GM12878 (cell line): ENCODE results near the gene GGT6. TPM values are rescaled to one million over a fixed set of nuclear protein-coding genes. Genes with fewer than 3 reads are reported as not detected.

Experiments used
- ATAC-seq: fragments of 200-7000 bp; cut with Tn5 transposase; 3 replicates; pipeline ENCODE4 v1.9.1; 2020; ENCODE audit warnings: mild to moderate bottlenecking, moderate library complexity
- BruUV-seq: library from RNA; stranded (reverse); fragments of 400-500 nt; replicated peaks from 2 replicates; lab custom pipeline; 2021; lab: Mats Ljungman, UMichigan
- CTCF ChIA-PET: fragments of 300-600 bp; sonication (Branson Sonifier 250); formaldehyde crosslinking; extraction: SDS; loops from one replicate; lab custom pipeline; 2021; ENCODE audit warnings: inconsistent platforms; lab: Yijun Ruan, JAX
- POLR2A ChIA-PET: fragments of 350-600 bp; formaldehyde crosslinking; extraction: SDS; loops from one replicate; lab custom pipeline; 2021; ENCODE audit warnings: inconsistent platforms; lab: Charles Lee
- RAD21 ChIA-PET: fragments of 300-600 bp; sonication (Branson Sonifier 250); formaldehyde crosslinking; loops from one replicate; lab custom pipeline; 2023; ENCODE audit warnings: antibody characterized with exemption; ENCODE audit not compliant: unreplicated experiment; lab: Charles Lee
- SMC1A ChIA-PET: fragments of 300-600 bp; sonication (Branson Sonifier 250); formaldehyde crosslinking; loops from one replicate; lab custom pipeline; 2023; ENCODE audit not compliant: unreplicated experiment, uncharacterized antibody; lab: Charles Lee
- DNase-seq: peaks from one replicate; pipeline ENCODE4 v3.0.0-alpha.2; 2011; ENCODE audit warnings: low read depth, low spot score
- FAIRE-seq: peaks from 3 replicates; lab custom pipeline; 2011; peaks lifted over from hg19 to GRCh38; lab: Jason Lieb, UNC
- H2AFZ ChIP-seq: 2 replicates; pipeline ENCODE4 v1.6.0; 2011; ENCODE audit warnings: low read depth, low read length, control low read depth; ENCODE audit not compliant: control insufficient read depth
- H3K27ac ChIP-seq: 2 replicates; pipeline ENCODE4 v1.5.1; 2011; ENCODE audit warnings: control low read depth; ENCODE audit not compliant: control insufficient read depth, insufficient read depth
- H3K27me3 ChIP-seq, 2 experiments: replicated peaks in 1 of 2; 2 replicates each; pipeline versions ENCODE4 v1.6.0 to v1.6.1; 2011; ENCODE audit warnings: low read length in 1 of 2; ENCODE audit not compliant: control insufficient read depth in 2 of 2, insufficient read depth in 2 of 2
- H3K36me3 ChIP-seq, 2 experiments: 2 replicates each; pipeline ENCODE4 v1.5.1; 2011; ENCODE audit warnings: low read length in 1 of 2; ENCODE audit not compliant: control insufficient read depth in 2 of 2, insufficient read depth in 2 of 2
- H3K4me1 ChIP-seq: 2 replicates; pipeline ENCODE4 v1.6.1; 2011; ENCODE audit warnings: mild to moderate bottlenecking, low read length, moderate library complexity, mixed read lengths; ENCODE audit not compliant: control insufficient read depth, insufficient read depth
- H3K4me2 ChIP-seq: 2 replicates; pipeline ENCODE4 v1.6.0; 2011; ENCODE audit warnings: control low read depth; ENCODE audit not compliant: control insufficient read depth, insufficient read depth
- H3K4me3 ChIP-seq: fragments of 200-600 bp; sonication (generic); 2 replicates; pipeline ENCODE4 v1.5.1; 2016
- H3K79me2 ChIP-seq: 2 replicates; pipeline ENCODE4 v1.6.0; 2011; ENCODE audit warnings: low read length; ENCODE audit not compliant: control insufficient read depth, insufficient read depth
- H3K9ac ChIP-seq: 2 replicates; pipeline ENCODE4 v1.8.0; 2011; ENCODE audit warnings: low read length, control low read depth, mixed read lengths; ENCODE audit not compliant: control insufficient read depth, insufficient read depth
- H3K9me3 ChIP-seq: replicated peaks from 3 replicates; pipeline ENCODE4 v1.5.1; 2011; ENCODE audit warnings: mild to moderate bottlenecking, low read length; ENCODE audit not compliant: control insufficient read depth, insufficient read depth
- H4K20me1 ChIP-seq: 2 replicates; pipeline ENCODE4 v1.6.0; 2011; ENCODE audit not compliant: control insufficient read depth, insufficient read depth
- BCL11A ChIP-seq: IDR thresholded peaks from 2 replicates; pipeline ENCODE4 v1.6.1; 2011; ENCODE audit warnings: low read depth, low read length
- BRCA1 ChIP-seq: IDR thresholded peaks from 2 replicates; pipeline ENCODE4 v1.6.1; 2011; ENCODE audit warnings: low read depth, low read length, improper control_type of control experiment
- CBX5 ChIP-seq: sonication (generic); IDR thresholded peaks from 2 replicates; pipeline ENCODE4 v1.6.1; 2016; ENCODE audit warnings: low read depth, moderate library complexity, mild to moderate bottlenecking, inconsistent platforms
- CREM ChIP-seq: IDR thresholded peaks from 2 replicates; pipeline ENCODE4 v1.6.1; 2014; ENCODE audit warnings: antibody characterized with exemption, low read depth
- EZH2 ChIP-seq: IDR thresholded peaks from 2 replicates; pipeline ENCODE4 v1.6.1; 2012; ENCODE audit warnings: low read depth, mild to moderate bottlenecking, control low read depth, inconsistent platforms, low read length, borderline replicate concordance; ENCODE audit not compliant: control insufficient read depth
- IKZF1 ChIP-seq: fragments of 450-650 bp; conservative IDR thresholded peaks from 2 replicates; pipeline ENCODE4 v1.6.1; 2017; ENCODE audit warnings: antibody characterized with exemption, mild to moderate bottlenecking
- IKZF2 ChIP-seq, 2 experiments: fragments of 450-650 bp; IDR thresholded peaks; 2 replicates each; pipeline ENCODE4 v1.6.1; 2017; ENCODE audit warnings: mild to moderate bottlenecking in 2 of 2, moderate library complexity in 2 of 2
- KAT2A ChIP-seq: conservative IDR thresholded peaks from 2 replicates; pipeline ENCODE4 v1.6.1; 2011; ENCODE audit warnings: low read depth, low read length; ENCODE audit not compliant: control insufficient read depth
- LARP7 ChIP-seq: fragments of 450-650 bp; IDR thresholded peaks from 2 replicates; pipeline ENCODE4 v1.6.1; 2017; ENCODE audit warnings: mild to moderate bottlenecking
- MEF2B ChIP-seq: fragments of 450-650 bp; IDR thresholded peaks from 2 replicates; pipeline ENCODE4 v1.6.1; 2018; ENCODE audit warnings: mild to moderate bottlenecking, moderate library complexity; ENCODE audit not compliant: partially characterized antibody, poor library complexity, severe bottlenecking
- PAX5 ChIP-seq: IDR thresholded peaks from 2 replicates; pipeline ENCODE4 v1.6.1; 2011; ENCODE audit warnings: low read depth, low read length, borderline replicate concordance
- PBX3 ChIP-seq: IDR thresholded peaks from 2 replicates; pipeline ENCODE4 v1.6.1; 2011; ENCODE audit warnings: mild to moderate bottlenecking, low read depth, low read length, moderate library complexity; ENCODE audit not compliant: insufficient replicate concordance
- POLR2AphosphoS2 ChIP-seq: IDR thresholded peaks from 2 replicates; pipeline ENCODE4 v1.6.1; 2011; ENCODE audit warnings: low read depth, mild to moderate bottlenecking, low read length, improper control_type of control experiment, moderate library complexity
- SMAD5 ChIP-seq: IDR thresholded peaks from 2 replicates; pipeline ENCODE4 v1.6.1; 2016; ENCODE audit warnings: antibody characterized with exemption, low read depth
- SREBF2 ChIP-seq: IDR thresholded peaks from 2 replicates; pipeline ENCODE4 v1.6.1; 2012; ENCODE audit warnings: mild to moderate bottlenecking, low read length
- SRF ChIP-seq, 2 experiments: IDR thresholded peaks; 2 replicates each; pipeline ENCODE4 v1.6.1; 2011; ENCODE audit warnings: low read depth in 2 of 2, low read length in 2 of 2, mild to moderate bottlenecking in 1 of 2, moderate library complexity in 1 of 2
- TBL1XR1 ChIP-seq: IDR thresholded peaks from 2 replicates; pipeline ENCODE4 v1.6.1; 2012; ENCODE audit warnings: low read depth, low read length, improper control_type of control experiment
- ZBED1 ChIP-seq: IDR thresholded peaks from 2 replicates; pipeline ENCODE4 v1.6.1; 2016; ENCODE audit warnings: borderline replicate concordance
- WGBS: methylation state at CpG from one replicate; pipeline ENCODE4 v1.1.6; 2016; ENCODE audit warnings: low lambda C conversion rate; ENCODE audit not compliant: insufficient replicate concordance, insufficient coverage; ENCODE audit errors: missing lambda C conversion rate; 5-methylcytosine and 5-hydroxymethylcytosine counted together
- in situ Hi-C: fragments of 300-500 bp; cut with MboI; formaldehyde crosslinking; loops from 9 replicates; pipeline ENCODE4 v1.14.3; 2018; ENCODE audit warnings: mixed read lengths
- intact Hi-C: fragments of 100-400 bp; cut with micrococcal nuclease; formaldehyde crosslinking; loops from one replicate; pipeline ENCODE4 v1.14.2; 2022; ENCODE audit not compliant: unreplicated experiment
- polyA plus RNA-seq, 11 experiments: library from polyadenylated mRNA; depleted of rRNA in 4 of 11; unstranded in 6 of 11; stranded (reverse) in 5 of 11; fragments of >200 nt; fragmentation: Nextera tagmentation in 4 of 11; fragmentation: Illumina TruSeq in 1 of 11; extraction: Ambion mirVana in 4 of 11; extraction: Trizol in 1 of 11; gene quantifications; 1 replicate in 1 of 11; 2 replicates in 10 of 11; pipeline versions ENCODE4 v1.2.1 to v1.2.3, GENCODE V29; 2011 to 2016; ENCODE audit warnings: inconsistent platforms in 2 of 11, missing spikeins in 2 of 11, low read depth in 1 of 11
- total RNA-seq, 4 experiments: library from RNA; depleted of rRNA in 3 of 4; stranded (reverse); fragments of >200 nt in 3 of 4; fragmentation: Illumina TruSeq in 1 of 4; extraction: Trizol in 1 of 4; gene quantifications; 2 replicates each; pipeline versions ENCODE4 v1.2.1 to v1.2.3, GENCODE V29; 2013 to 2021
- TF ChIP-seq, protein P1 (sequence below): IDR thresholded peaks from 2 replicates; pipeline ENCODE4 v1.6.1; 2012; ENCODE audit warnings: mild to moderate bottlenecking, low read depth, low read length

The GGT6 gene
- total and polyA plus RNA-seq, 10 of the 15 experiments (the other 5 are each of a cell fraction or from before 2014, with no cell fraction given) = 0.01 to 0.26 (median 0.13) TPM; not detected in 5

DNA sequence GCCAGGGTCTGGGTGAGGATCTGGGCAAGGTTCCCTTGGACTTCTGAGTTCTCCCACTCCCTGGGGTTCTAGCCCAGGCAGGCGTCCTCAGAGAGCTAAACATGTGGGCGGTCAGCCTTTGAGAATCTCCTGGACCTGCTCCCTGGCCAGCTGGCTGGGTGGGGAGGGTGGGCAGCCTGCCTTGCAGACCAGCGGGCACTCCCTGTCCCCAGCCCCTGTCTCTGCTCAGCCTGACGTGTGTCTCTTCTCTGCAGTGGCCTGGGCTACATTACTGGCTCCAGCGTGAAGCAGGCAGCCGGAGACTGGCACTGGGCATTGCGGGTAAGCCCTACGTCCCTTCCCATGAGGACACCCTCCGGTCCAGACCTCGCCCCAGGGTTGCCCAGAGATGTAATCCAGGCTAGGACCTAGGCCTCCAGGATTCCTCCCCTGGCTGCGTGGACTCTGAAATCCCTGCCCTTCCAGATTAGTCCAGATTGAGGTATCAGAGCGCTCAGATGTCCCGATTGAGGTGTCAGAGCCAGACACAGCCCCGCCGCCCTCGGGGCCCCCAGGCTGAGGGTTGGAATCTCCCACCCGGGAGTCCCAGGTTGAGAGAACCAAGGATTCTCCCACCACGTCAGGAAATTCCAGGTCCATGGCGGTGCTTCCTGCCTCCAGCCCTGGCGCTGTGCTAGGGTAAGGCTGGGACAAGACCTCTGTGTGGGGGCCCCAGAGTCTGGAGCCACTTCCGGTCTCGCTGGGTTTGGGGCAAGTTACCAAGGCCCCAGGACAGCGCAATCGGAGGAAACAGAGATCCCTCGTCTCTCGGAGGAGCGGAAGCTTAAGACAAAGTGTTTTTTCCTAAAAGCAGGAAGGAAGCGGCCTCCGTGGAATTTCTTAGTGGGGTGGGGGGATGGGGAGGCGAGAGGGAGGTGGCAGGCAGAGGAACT, 29.3 kb downstream of the GGT6 start (continued):
- no peak for TF ChIP-seq PBX3
- no peak for TF ChIP-seq IKZF1
- no peak for TF ChIP-seq TBL1XR1
- no peak for TF ChIP-seq SRF (IDR thresholded peaks at IDR 0.05; ENCODE audit: low read depth in 2 of 2, low read length in 2 of 2)
- no peak for TF ChIP-seq EZH2
- no peak for TF ChIP-seq KAT2A
- no peak for TF ChIP-seq CREM
- TF ChIP-seq SREBF2 = no peak
- TF ChIP-seq LARP7 = no peak

DNA sequence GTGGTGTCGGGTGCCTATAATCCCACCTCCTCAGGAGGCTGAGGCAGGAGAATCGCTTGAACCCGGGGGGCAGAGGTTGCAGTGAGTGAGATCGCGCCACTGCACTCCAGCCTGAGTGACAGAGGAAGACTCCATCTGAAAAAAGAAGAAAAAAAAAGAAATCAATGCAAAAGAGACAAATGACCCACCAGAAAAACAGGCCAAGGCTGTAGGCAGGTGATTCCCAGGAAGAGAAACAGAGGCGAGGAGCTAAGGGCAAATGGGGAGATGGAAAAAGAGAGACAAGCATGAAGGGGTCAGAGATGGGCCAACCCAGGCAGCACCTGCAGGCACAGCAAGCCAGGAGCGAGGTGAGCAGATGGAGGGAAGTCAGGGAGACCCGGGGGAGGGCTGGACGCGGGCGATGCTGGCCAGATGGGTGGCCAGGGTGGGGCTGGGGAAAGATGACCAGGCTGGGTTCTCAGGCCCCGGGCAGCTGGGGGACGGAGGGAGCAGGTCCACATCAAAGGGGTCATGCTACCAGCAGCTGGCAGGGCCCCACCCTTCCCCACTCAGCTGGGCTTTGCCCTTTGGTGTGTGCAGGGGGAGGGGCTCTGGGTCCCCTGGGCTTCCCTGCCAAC, 30.7 kb downstream of the GGT6 start:
- no peak overlapping the region for H3K27ac ChIP-seq
- in situ Hi-C loops = no loop called here
- no peak for DNase-seq
- SMC1A ChIA-PET = no interaction called here
- no peaks in the 10 kb centered on the region for H3K4me1 ChIP-seq
- POLR2A ChIA-PET = no interaction called here
- RAD21 ChIA-PET = no interaction called here
- H3K36me3 ChIP-seq = no peaks in the 10 kb centered on the region
- 32% methylated on average over 13 of the region's 13 CpGs for WGBS
- no peaks in the 10 kb centered on the region for H3K79me2 ChIP-seq
- FAIRE-seq = no peak
- H3K9ac ChIP-seq = no peak overlapping the region
- H3K9me3 ChIP-seq = no peaks in the 10 kb centered on the region
- H2AFZ ChIP-seq = no peak overlapping the region
- no peak overlapping the region for H3K4me2 ChIP-seq
- no TSS peak for BruUV-seq
- H3K27me3 ChIP-seq = no peaks in the 10 kb centered on the region
- ATAC-seq = no peak
- CTCF ChIA-PET = no interaction called here
- no peaks in the 10 kb centered on the region for H4K20me1 ChIP-seq
- intact Hi-C loops = loop anchor here (10.0 kb wide), 1 partner anchor 105 kb away; no protein-coding TSS in a partner anchor
- no peak overlapping the region for H3K4me3 ChIP-seq
- TF ChIP-seq, protein P1, sequence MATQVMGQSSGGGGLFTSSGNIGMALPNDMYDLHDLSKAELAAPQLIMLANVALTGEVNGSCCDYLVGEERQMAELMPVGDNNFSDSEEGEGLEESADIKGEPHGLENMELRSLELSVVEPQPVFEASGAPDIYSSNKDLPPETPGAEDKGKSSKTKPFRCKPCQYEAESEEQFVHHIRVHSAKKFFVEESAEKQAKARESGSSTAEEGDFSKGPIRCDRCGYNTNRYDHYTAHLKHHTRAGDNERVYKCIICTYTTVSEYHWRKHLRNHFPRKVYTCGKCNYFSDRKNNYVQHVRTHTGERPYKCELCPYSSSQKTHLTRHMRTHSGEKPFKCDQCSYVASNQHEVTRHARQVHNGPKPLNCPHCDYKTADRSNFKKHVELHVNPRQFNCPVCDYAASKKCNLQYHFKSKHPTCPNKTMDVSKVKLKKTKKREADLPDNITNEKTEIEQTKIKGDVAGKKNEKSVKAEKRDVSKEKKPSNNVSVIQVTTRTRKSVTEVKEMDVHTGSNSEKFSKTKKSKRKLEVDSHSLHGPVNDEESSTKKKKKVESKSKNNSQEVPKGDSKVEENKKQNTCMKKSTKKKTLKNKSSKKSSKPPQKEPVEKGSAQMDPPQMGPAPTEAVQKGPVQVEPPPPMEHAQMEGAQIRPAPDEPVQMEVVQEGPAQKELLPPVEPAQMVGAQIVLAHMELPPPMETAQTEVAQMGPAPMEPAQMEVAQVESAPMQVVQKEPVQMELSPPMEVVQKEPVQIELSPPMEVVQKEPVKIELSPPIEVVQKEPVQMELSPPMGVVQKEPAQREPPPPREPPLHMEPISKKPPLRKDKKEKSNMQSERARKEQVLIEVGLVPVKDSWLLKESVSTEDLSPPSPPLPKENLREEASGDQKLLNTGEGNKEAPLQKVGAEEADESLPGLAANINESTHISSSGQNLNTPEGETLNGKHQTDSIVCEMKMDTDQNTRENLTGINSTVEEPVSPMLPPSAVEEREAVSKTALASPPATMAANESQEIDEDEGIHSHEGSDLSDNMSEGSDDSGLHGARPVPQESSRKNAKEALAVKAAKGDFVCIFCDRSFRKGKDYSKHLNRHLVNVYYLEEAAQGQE = no peak
- TF ChIP-seq SMAD5 = no peak
- no peak for TF ChIP-seq PAX5
- no peak for TF ChIP-seq POLR2AphosphoS2
- no peak for TF ChIP-seq MEF2B
- TF ChIP-seq BCL11A = no peak
- TF ChIP-seq ZBED1 = no peak
- TF ChIP-seq IKZF2 (IDR thresholded peaks at IDR 0.05) = no peak
- TF ChIP-seq BRCA1 = no peak
- no peak for TF ChIP-seq CBX5
